ENCODE measurements around the gene APOBEC3B.

DNA sequence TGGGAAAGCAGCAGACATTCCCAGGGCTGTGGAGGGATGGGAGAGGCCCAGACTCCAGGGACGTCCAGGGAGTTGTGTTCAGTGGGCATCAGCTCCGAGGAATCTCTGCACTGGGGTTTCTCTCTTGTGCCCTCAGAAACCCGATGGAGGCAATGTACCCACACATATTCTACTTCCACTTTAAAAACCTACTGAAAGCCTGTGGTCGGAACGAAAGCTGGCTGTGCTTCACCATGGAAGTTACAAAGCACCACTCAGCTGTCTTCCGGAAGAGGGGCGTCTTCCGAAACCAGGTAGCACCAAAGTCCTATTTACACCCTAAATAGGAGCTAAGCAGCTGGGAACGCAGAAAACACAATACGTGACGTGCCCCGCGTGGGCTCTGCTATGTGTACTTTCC is 47.1 kb downstream of the APOBEC3B start:
- TF ChIP-seq, protein P1, sequence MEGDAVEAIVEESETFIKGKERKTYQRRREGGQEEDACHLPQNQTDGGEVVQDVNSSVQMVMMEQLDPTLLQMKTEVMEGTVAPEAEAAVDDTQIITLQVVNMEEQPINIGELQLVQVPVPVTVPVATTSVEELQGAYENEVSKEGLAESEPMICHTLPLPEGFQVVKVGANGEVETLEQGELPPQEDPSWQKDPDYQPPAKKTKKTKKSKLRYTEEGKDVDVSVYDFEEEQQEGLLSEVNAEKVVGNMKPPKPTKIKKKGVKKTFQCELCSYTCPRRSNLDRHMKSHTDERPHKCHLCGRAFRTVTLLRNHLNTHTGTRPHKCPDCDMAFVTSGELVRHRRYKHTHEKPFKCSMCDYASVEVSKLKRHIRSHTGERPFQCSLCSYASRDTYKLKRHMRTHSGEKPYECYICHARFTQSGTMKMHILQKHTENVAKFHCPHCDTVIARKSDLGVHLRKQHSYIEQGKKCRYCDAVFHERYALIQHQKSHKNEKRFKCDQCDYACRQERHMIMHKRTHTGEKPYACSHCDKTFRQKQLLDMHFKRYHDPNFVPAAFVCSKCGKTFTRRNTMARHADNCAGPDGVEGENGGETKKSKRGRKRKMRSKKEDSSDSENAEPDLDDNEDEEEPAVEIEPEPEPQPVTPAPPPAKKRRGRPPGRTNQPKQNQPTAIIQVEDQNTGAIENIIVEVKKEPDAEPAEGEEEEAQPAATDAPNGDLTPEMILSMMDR (IDR thresholded peaks at IDR 0.05), result no peak
- no peak for TF ChIP-seq POLR2A (IDR thresholded peaks at IDR 0.05)
